ENCODE measurements around the gene LIN7A.

- no peak for TF ChIP-seq CTCF (IDR thresholded peaks at IDR 0.05)
- TF ChIP-seq POLR2A (IDR thresholded peaks at IDR 0.05): no peak
Observed at GRCh38 chr12:80823393-80823792, 114.3 kb downstream of the LIN7A start.
